H9 (cell line): ENCODE measurements around the gene KLF1. TPM values are rescaled to one million over a fixed set of nuclear protein-coding genes. Genes with fewer than 3 reads are reported as not detected.

Source experiments
- DNase-seq: peaks from one replicate; pipeline ENCODE4 v3.0.0-alpha.2; 2017
- H2AFZ ChIP-seq: one replicate; pipeline ENCODE4 v1.6.1; 2013; ENCODE audit warnings: mild to moderate bottlenecking, low read length, control low read depth, moderate library complexity
- H2AK5ac ChIP-seq: 2 replicates; pipeline ENCODE4 v1.6.1; 2013; ENCODE audit warnings: low read length, control low read depth, mixed read lengths; ENCODE audit not compliant: insufficient read length
- H2BK120ac ChIP-seq: one replicate; pipeline ENCODE4 v1.6.1; 2013; ENCODE audit warnings: low read depth, mild to moderate bottlenecking, low read length, control low read depth, inconsistent platforms; ENCODE audit not compliant: poor library complexity, severe bottlenecking
- H2BK12ac ChIP-seq: 2 replicates; pipeline ENCODE4 v1.6.1; 2013; ENCODE audit warnings: low read length, control low read depth, mixed read lengths, low read depth; ENCODE audit not compliant: insufficient read length
- H2BK15ac ChIP-seq: 2 replicates; pipeline ENCODE4 v1.6.1; 2013; ENCODE audit warnings: low read depth, low read length, control low read depth
- H2BK20ac ChIP-seq: one replicate; pipeline ENCODE4 v1.6.1; 2013; ENCODE audit warnings: low read depth, mild to moderate bottlenecking, low read length, control low read depth, inconsistent platforms; ENCODE audit not compliant: poor library complexity, severe bottlenecking
- H2BK5ac ChIP-seq: 2 replicates; pipeline ENCODE4 v1.6.1; 2013; ENCODE audit warnings: low read length, control low read depth, mixed read lengths; ENCODE audit not compliant: insufficient read length
- H3K14ac ChIP-seq: 2 replicates; pipeline ENCODE4 v1.6.1; 2013; ENCODE audit warnings: low read length, control low read depth; ENCODE audit not compliant: insufficient read depth
- H3K18ac ChIP-seq: 2 replicates; pipeline ENCODE4 v1.6.1; 2013; ENCODE audit warnings: low read depth, mild to moderate bottlenecking, mixed read lengths, low read length, control low read depth; ENCODE audit not compliant: insufficient read length
- H3K23ac ChIP-seq: 2 replicates; pipeline ENCODE4 v1.6.1; 2013; ENCODE audit warnings: low read length, control low read depth, mixed read lengths, low read depth; ENCODE audit not compliant: insufficient read length
- H3K23me2 ChIP-seq: 2 replicates; pipeline ENCODE4 v1.6.1; 2013; ENCODE audit warnings: low read depth, mild to moderate bottlenecking, mixed read lengths, low read length, control low read depth; ENCODE audit not compliant: insufficient read length, poor library complexity, severe bottlenecking
- H3K27ac ChIP-seq: 2 replicates; pipeline ENCODE4 v1.5.1; 2013; ENCODE audit warnings: low read length, control low read depth, mixed read lengths, low read depth; ENCODE audit not compliant: insufficient read length
- H3K27me3 ChIP-seq: 2 replicates; pipeline ENCODE4 v1.6.1; 2013; ENCODE audit warnings: low read length, control low read depth, inconsistent platforms; ENCODE audit not compliant: insufficient read depth
- H3K4ac ChIP-seq: 2 replicates; pipeline ENCODE4 v1.6.1; 2013; ENCODE audit warnings: low read depth, mild to moderate bottlenecking, control low read depth, inconsistent platforms, low read length, moderate library complexity
- H3K4me1 ChIP-seq: 2 replicates; pipeline ENCODE4 v1.6.1; 2013; ENCODE audit warnings: low read length, control low read depth, inconsistent platforms; ENCODE audit not compliant: insufficient read depth
- H3K4me2 ChIP-seq: 2 replicates; pipeline ENCODE4 v1.6.1; 2013; ENCODE audit warnings: low read length, control low read depth, mixed read lengths; ENCODE audit not compliant: insufficient read length, insufficient read depth
- H3K56ac ChIP-seq: 2 replicates; pipeline ENCODE4 v1.6.1; 2013; ENCODE audit warnings: low read depth, mild to moderate bottlenecking, mixed read lengths, low read length, control low read depth; ENCODE audit not compliant: insufficient read length
- H3K79me1 ChIP-seq: 2 replicates; pipeline ENCODE4 v1.6.1; 2013; ENCODE audit warnings: low read depth, mild to moderate bottlenecking, moderate library complexity, low read length, control low read depth, inconsistent platforms; ENCODE audit not compliant: insufficient read depth, poor library complexity, severe bottlenecking
- H3K79me2 ChIP-seq: 2 replicates; pipeline ENCODE4 v1.6.1; 2013; ENCODE audit warnings: low read length, control low read depth, inconsistent platforms; ENCODE audit not compliant: insufficient read depth
- H3K9ac ChIP-seq: 2 replicates; pipeline ENCODE4 v1.6.1; 2013; ENCODE audit warnings: low read length, control low read depth, mixed read lengths; ENCODE audit not compliant: insufficient read length; ENCODE audit errors: extremely low read depth
- H3K9me3 ChIP-seq: one replicate; pipeline ENCODE4 v1.6.1; 2013; ENCODE audit warnings: low read depth, low read length, inconsistent platforms; ENCODE audit not compliant: control insufficient read depth
- H3T11ph ChIP-seq: one replicate; pipeline ENCODE4 v1.6.1; 2013; ENCODE audit warnings: mild to moderate bottlenecking, low read length, control low read depth, inconsistent platforms
- H4K20me1 ChIP-seq: one replicate; pipeline ENCODE4 v1.6.1; 2013; ENCODE audit not compliant: control insufficient read depth, insufficient read length, insufficient read depth
- H4K5ac ChIP-seq: 2 replicates; pipeline ENCODE4 v1.6.1; 2013; ENCODE audit warnings: low read depth, mild to moderate bottlenecking, mixed read lengths, low read length, control low read depth; ENCODE audit not compliant: insufficient read length
- H4K8ac ChIP-seq: replicated peaks from 2 replicates; pipeline ENCODE4 v1.6.1; 2013; ENCODE audit warnings: low read length, control low read depth, mixed read lengths, low read depth; ENCODE audit not compliant: insufficient read length
- H4K91ac ChIP-seq: 2 replicates; pipeline ENCODE4 v1.6.1; 2013; ENCODE audit warnings: low read depth, mild to moderate bottlenecking, moderate library complexity, mixed read lengths, low read length, control low read depth; ENCODE audit not compliant: insufficient read length
- H3K27ac Mint-ChIP-seq, 3 experiments: 2 replicates in 2 of 3; 3 replicates in 1 of 3; pipeline ENCODE4 v1.8.0; 2020 to 2021; ENCODE audit warnings: mixed read lengths in 3 of 3, mild to moderate bottlenecking in 1 of 3, moderate library complexity in 1 of 3
- H3K27me3 Mint-ChIP-seq: 2 replicates; pipeline ENCODE4 v1.8.0; 2021; ENCODE audit warnings: low read depth, mild to moderate bottlenecking, moderate library complexity, mixed read lengths
- H3K36me3 Mint-ChIP-seq, 3 experiments: 2 replicates in 2 of 3; 3 replicates in 1 of 3; pipeline ENCODE4 v1.8.0; 2020 to 2021; ENCODE audit warnings: low read depth in 3 of 3, mixed read lengths in 3 of 3; ENCODE audit not compliant: insufficient read depth in 1 of 3
- H3K4me1 Mint-ChIP-seq, 2 experiments: 2 replicates each; pipeline ENCODE4 v1.8.0; 2020; ENCODE audit warnings: mixed read lengths in 2 of 2
- H3K4me3 Mint-ChIP-seq, 2 experiments: 2 replicates in 1 of 2; 3 replicates in 1 of 2; pipeline ENCODE4 v1.8.0; 2020 to 2021; ENCODE audit warnings: mild to moderate bottlenecking in 2 of 2, mixed read lengths in 2 of 2, moderate library complexity in 1 of 2
- H3K9me3 Mint-ChIP-seq, 2 experiments: 2 replicates in 1 of 2; 3 replicates in 1 of 2; pipeline ENCODE4 v1.8.0; 2020; ENCODE audit warnings: mild to moderate bottlenecking in 2 of 2, mixed read lengths in 2 of 2, moderate library complexity in 1 of 2
- CTCF ChIP-seq: fragments of 200-600 bp; sonication (generic); conservative IDR thresholded peaks from 3 replicates; pipeline ENCODE4 v1.8.0; 2021; ENCODE audit warnings: antibody characterized with exemption, mild to moderate bottlenecking
- WGBS: extraction: QIAGEN DNeasy Blood & Tissue Kit; methylation state at CpG from one replicate; pipeline ENCODE4 v1.1.7; 2013; ENCODE audit warnings: missing lambda C conversion rate, low lambda C conversion rate, mixed read lengths; ENCODE audit not compliant: insufficient read length; ENCODE audit errors: extremely low coverage; 5-methylcytosine and 5-hydroxymethylcytosine counted together
- long read RNA-seq: library from polyadenylated mRNA; unstranded; transcript quantifications from one replicate; pipeline ENCODE4 v2.0.0, GENCODE V29; 2020
- total RNA-seq: library from RNA; stranded (reverse); gene quantifications from 2 replicates; pipeline ENCODE4 v1.2.1, GENCODE V29; 2021

The KLF1 gene
- 0.37 and 0.53 TPM in 2 replicates for total RNA-seq
- long read RNA-seq, partial matches to known transcripts = 3 of 3 reads
- long read RNA-seq, other reads (novel, unspliced or antisense) = 0 of 3 reads

- 0 out of 2 replicates have a peak, but pooled peaks cover 1% of the 10 kb centered on the region for H3K27me3 ChIP-seq
- H3K27ac Mint-ChIP-seq = no peak within 1 kb of the TSS; a peak in 1 of 7 replicates
- H2BK12ac ChIP-seq = no peak within 1 kb of the TSS
- H2AK5ac ChIP-seq = no peak within 1 kb of the TSS
- no peaks in the 10 kb centered on the region for H3K79me1 ChIP-seq
- H3K9me3 ChIP-seq = no peaks in the 10 kb centered on the region
- DNase-seq = no peak
- no peak within 1 kb of the TSS for H3T11ph ChIP-seq
- peak within 1 kb of the TSS; percentile 55 to 82 for H3K4me3 Mint-ChIP-seq
- peaks cover 13 to 24% of the 10 kb centered on the region in 2 experiments for H3K4me1 Mint-ChIP-seq
- H3K27ac ChIP-seq = no peak within 1 kb of the TSS
- H3K4me2 ChIP-seq = peak within 1 kb of the TSS; percentile 79
- H4K8ac ChIP-seq = no peak within 1 kb of the TSS
- H2BK15ac ChIP-seq = no peak within 1 kb of the TSS
- whole genome bisulfite sequencing = no CpG with 5 or more reads among the region's 17 CpGs
- H2BK120ac ChIP-seq = no peak within 1 kb of the TSS
- H3K4ac ChIP-seq = no peak within 1 kb of the TSS
- no peaks in the 10 kb centered on the region for H4K20me1 ChIP-seq
- peaks cover 16% of the 10 kb centered on the region in 2 experiments for H3K9me3 Mint-ChIP-seq
- H2BK20ac ChIP-seq = no peak within 1 kb of the TSS
- H3K56ac ChIP-seq = no peak within 1 kb of the TSS
- peaks cover 3 to 10% (median 4%) of the 10 kb centered on the region in 3 experiments; a peak in 5 of 7 replicates for H3K36me3 Mint-ChIP-seq
- H3K79me2 ChIP-seq = no peaks in the 10 kb centered on the region; the same call in 1 of the 2 replicates
- no peak within 1 kb of the TSS for H2AFZ ChIP-seq
- H3K23me2 ChIP-seq = peaks cover 14% of the 10 kb centered on the region
- peak within 1 kb of the TSS; percentile 7 for H3K18ac ChIP-seq
- peak within 1 kb of the TSS; percentile 38 for H3K9ac ChIP-seq
- H4K5ac ChIP-seq = no peak within 1 kb of the TSS
- H3K14ac ChIP-seq = peak within 1 kb of the TSS; percentile 73
- H4K91ac ChIP-seq = no peak within 1 kb of the TSS
- peaks cover 52% of the 10 kb centered on the region for H3K27me3 Mint-ChIP-seq
- no peaks in the 10 kb centered on the region for H3K4me1 ChIP-seq
- no peak for TF ChIP-seq CTCF
- H2BK5ac ChIP-seq = no peak within 1 kb of the TSS
- no peak within 1 kb of the TSS for H3K23ac ChIP-seq
Observed at GRCh38 chr19:12886969-12887747, at the start of gene KLF1. KLF1 (minus strand) TSS chr19:12887201; CDS start chr19:12887140, 61 bp downstream.
